PC-9 (cell line): ENCODE measurements around the gene PLA2R1. TPM values are rescaled to one million over a fixed set of nuclear protein-coding genes. Genes with fewer than 3 reads are reported as not detected.

Experiments
- BruUV-seq: library from RNA; stranded (reverse); fragments of 400-500 nt; replicated peaks from 2 replicates; lab custom pipeline; 2021; lab: Mats Ljungman, UMichigan
- CTCF ChIA-PET: fragments of 300-600 bp; sonication (Branson Sonifier 250); formaldehyde crosslinking; loops from one replicate; lab custom pipeline; 2022; ENCODE audit warnings: antibody characterized with exemption; lab: Charles Lee
- POLR2A ChIA-PET: fragments of 300-600 bp; sonication (Branson Sonifier 250); formaldehyde crosslinking; loops from one replicate; lab custom pipeline; 2022; ENCODE audit warnings: antibody characterized with exemption; ENCODE audit not compliant: unreplicated experiment; lab: Charles Lee
- DNase-seq, 2 experiments: peaks; one replicate each; pipeline versions ENCODE4 v3.0.0 to v3.0.0-alpha.2; 2015 to 2022; ENCODE audit warnings: mixed read lengths in 1 of 2
- H2AFZ ChIP-seq: fragments of 200-600 bp; sonication (generic); 2 replicates; pipeline ENCODE4 v1.8.1; 2017; ENCODE audit warnings: antibody characterized with exemption
- H3F3A ChIP-seq: fragments of 200-600 bp; sonication (generic); 2 replicates; pipeline ENCODE4 v1.8.1; 2017; ENCODE audit warnings: antibody characterized with exemption, mild to moderate bottlenecking, low read depth; ENCODE audit not compliant: insufficient read depth
- H3K27ac ChIP-seq: fragments of 200-600 bp; sonication (generic); 2 replicates; pipeline ENCODE4 v1.6.1; 2016; ENCODE audit warnings: mixed run types
- H3K27me3 ChIP-seq: fragments of 200-600 bp; sonication (generic); 2 replicates; pipeline ENCODE4 v1.6.1; 2016; ENCODE audit warnings: low read depth, mixed run types; ENCODE audit not compliant: insufficient read depth
- H3K36me3 ChIP-seq: fragments of 200-600 bp; sonication (generic); 2 replicates; pipeline ENCODE4 v1.6.1; 2016; ENCODE audit warnings: low read depth, mixed run types
- H3K4me1 ChIP-seq: fragments of 200-600 bp; sonication (generic); replicated peaks from 2 replicates; pipeline ENCODE4 v1.6.1; 2016; ENCODE audit warnings: mixed run types; ENCODE audit not compliant: insufficient read depth
- H3K4me2 ChIP-seq: fragments of 200-600 bp; sonication (generic); 2 replicates; pipeline ENCODE4 v1.6.1; 2017; ENCODE audit warnings: mixed run types
- H3K4me3 ChIP-seq: fragments of 200-600 bp; sonication (generic); 2 replicates; pipeline ENCODE4 v1.6.1; 2016; ENCODE audit warnings: mixed run types
- H3K79me2 ChIP-seq: fragments of 200-600 bp; sonication (generic); 2 replicates; pipeline ENCODE4 v1.6.1; 2017; ENCODE audit warnings: low read depth, mixed run types
- H3K9me2 ChIP-seq: fragments of 200-600 bp; sonication (generic); 2 replicates; pipeline ENCODE4 v1.8.1; 2017; ENCODE audit warnings: mild to moderate bottlenecking; ENCODE audit not compliant: insufficient read depth
- H3K9me3 ChIP-seq: fragments of 200-600 bp; sonication (generic); 2 replicates; pipeline ENCODE4 v1.8.1; 2016; ENCODE audit warnings: low read depth; ENCODE audit not compliant: insufficient read depth
- H4K20me1 ChIP-seq: fragments of 200-600 bp; sonication (generic); 2 replicates; pipeline ENCODE4 v1.8.1; 2017; ENCODE audit not compliant: insufficient read depth
- CTCF ChIP-seq: fragments of 200-600 bp; sonication (generic); conservative IDR thresholded peaks from 2 replicates; pipeline ENCODE4 v1.6.1; 2017; ENCODE audit warnings: mixed run types, antibody characterized with exemption, mild to moderate bottlenecking, moderate library complexity
- EZH2 ChIP-seq: fragments of 200-600 bp; sonication (generic); IDR thresholded peaks from 2 replicates; pipeline ENCODE4 v1.8.0; 2017; ENCODE audit warnings: antibody characterized with exemption, low read depth
- intact Hi-C: fragments of 100-400 bp; cut with micrococcal nuclease; formaldehyde crosslinking; loops from one replicate; pipeline ENCODE4 v1.10.0; 2022; ENCODE audit not compliant: unreplicated experiment
- total RNA-seq: library from RNA; stranded (reverse); gene quantifications from 2 replicates; pipeline ENCODE4 v1.2.3, GENCODE V29; 2021

Gene PLA2R1
- total RNA-seq, 1 experiment from 2014 or later: 0.33 TPM

GRCh38 chr2:159987181-159987580 lies 75.2 kb downstream of the PLA2R1 start:
- ChIA-PET POLR2A (no interaction called here), CTCF (no interaction called here)

GRCh38 chr2:159985656-159986055 lies 76.8 kb downstream of the PLA2R1 start:
- CTCF ChIA-PET: no interaction called here
- TF ChIP-seq CTCF (no peak), EZH2 (no peak)
- no peaks in the 10 kb centered on the region for H4K20me1 ChIP-seq
- POLR2A ChIA-PET: no interaction called here
- no peaks in the 10 kb centered on the region for H3F3A ChIP-seq
- no TSS peak for BruUV-seq
- intact Hi-C loops: no loop called here
- H3K27ac ChIP-seq: no peak overlapping the region
- no peaks in the 10 kb centered on the region for H3K4me1 ChIP-seq
- H3K9me3 ChIP-seq: no peaks in the 10 kb centered on the region
- H2AFZ ChIP-seq: no peak overlapping the region
- no peaks in the 10 kb centered on the region for H3K36me3 ChIP-seq
- H3K9me2 ChIP-seq: no peaks in the 10 kb centered on the region
- no peak for DNase-seq
- H3K4me2 ChIP-seq: no peak overlapping the region
- H3K79me2 ChIP-seq: no peaks in the 10 kb centered on the region
- no peak overlapping the region for H3K4me3 ChIP-seq
- no peaks in the 10 kb centered on the region for H3K27me3 ChIP-seq

More at GRCh38 chr2:159987181-159987580, 75.2 kb downstream of the PLA2R1 start:
- no peaks in the 10 kb centered on the region for H3K36me3 ChIP-seq
- no peak overlapping the region for H3K4me3 ChIP-seq
- H3F3A ChIP-seq: no peaks in the 10 kb centered on the region
- no peaks in the 10 kb centered on the region for H3K9me3 ChIP-seq
- no peaks in the 10 kb centered on the region for H3K4me1 ChIP-seq
- H3K9me2 ChIP-seq: no peaks in the 10 kb centered on the region
- no peak overlapping the region for H3K27ac ChIP-seq
- no TSS peak for BruUV-seq
- H3K79me2 ChIP-seq: no peaks in the 10 kb centered on the region
- H4K20me1 ChIP-seq: no peaks in the 10 kb centered on the region
- no peak overlapping the region for H2AFZ ChIP-seq
- intact Hi-C loops: no loop called here
- TF ChIP-seq CTCF (no peak), EZH2 (no peak)
- no peaks in the 10 kb centered on the region for H3K27me3 ChIP-seq
- no peak for DNase-seq
- no peak overlapping the region for H3K4me2 ChIP-seq

GRCh38 chr2:159984034-159984433 lies 78.4 kb downstream of the PLA2R1 start:
- intact Hi-C loops: no loop called here
- H3K4me1 ChIP-seq: no peaks in the 10 kb centered on the region
- H3K9me2 ChIP-seq: no peaks in the 10 kb centered on the region
- no peak overlapping the region for H3K27ac ChIP-seq
- TF ChIP-seq CTCF (no peak), EZH2 (no peak)
- ChIA-PET CTCF (no interaction called here), POLR2A (no interaction called here)
- BruUV-seq: no TSS peak
- H2AFZ ChIP-seq: no peak overlapping the region
- H3K4me3 ChIP-seq: no peak overlapping the region
- H3K79me2 ChIP-seq: no peaks in the 10 kb centered on the region
- no peaks in the 10 kb centered on the region for H3F3A ChIP-seq
- H4K20me1 ChIP-seq: no peaks in the 10 kb centered on the region
- no peak overlapping the region for H3K4me2 ChIP-seq
- DNase-seq: no peak
- no peaks in the 10 kb centered on the region for H3K27me3 ChIP-seq
- H3K9me3 ChIP-seq: no peaks in the 10 kb centered on the region
- H3K36me3 ChIP-seq: no peaks in the 10 kb centered on the region
